WTC11 (cell line): Measurements from ENCODE around the gene MISFA. TPM values are rescaled to one million over a fixed set of nuclear protein-coding genes. Genes with fewer than 3 reads are reported as not detected.

Experiments used
- ATAC-seq: fragments of 200-7000 bp; cut with Tn5 transposase; 2 replicates; pipeline ENCODE4 v1.10.0; 2021; ENCODE audit warnings: mild to moderate bottlenecking, moderate library complexity
- CTCF ChIA-PET: fragments of 300-600 bp; sonication (Branson Sonifier 250); formaldehyde crosslinking; loops from one replicate; lab custom pipeline; 2021; ENCODE audit warnings: antibody characterized with exemption; lab: Charles Lee
- POLR2A ChIA-PET: fragments of 350-600 bp; sonication (Branson Sonifier 250); formaldehyde crosslinking; loops from one replicate; lab custom pipeline; 2021; ENCODE audit warnings: antibody characterized with exemption; lab: Charles Lee
- DNase-seq: peaks from one replicate; pipeline ENCODE4 v3.0.0; 2021; ENCODE audit warnings: low spot score
- H3K27ac Mint-ChIP-seq: 2 replicates; pipeline ENCODE4 v1.8.0; 2021; ENCODE audit warnings: mixed read lengths
- H3K27me3 Mint-ChIP-seq: 2 replicates; pipeline ENCODE4 v1.8.0; 2021; ENCODE audit warnings: low read depth, mild to moderate bottlenecking, moderate library complexity, mixed read lengths
- H3K36me3 Mint-ChIP-seq: 2 replicates; pipeline ENCODE4 v1.8.0; 2021; ENCODE audit warnings: mixed read lengths
- H3K4me1 Mint-ChIP-seq: 2 replicates; pipeline ENCODE4 v1.8.0; 2022; ENCODE audit warnings: mixed read lengths
- H3K4me3 Mint-ChIP-seq: 2 replicates; pipeline ENCODE4 v1.8.0; 2021; ENCODE audit warnings: mild to moderate bottlenecking, moderate library complexity, mixed read lengths
- H3K9me3 Mint-ChIP-seq: 2 replicates; pipeline ENCODE4 v1.8.0; 2021; ENCODE audit warnings: mixed read lengths
- ELF4 ChIP-seq: sonication (generic); formaldehyde crosslinking; IDR thresholded peaks from 2 replicates; pipeline ENCODE4 v1.8.1; 2022; ENCODE audit warnings: low read depth, mild to moderate bottlenecking, moderate library complexity, missing genetic modification reagents
- EMX1 ChIP-seq: fragments of 250-450 bp; sonication (Bioruptor Pico); IDR thresholded peaks from 2 replicates; pipeline ENCODE4 v1.8.0; 2021; ENCODE audit warnings: mild to moderate bottlenecking
- FOXP1 ChIP-seq: sonication (generic); formaldehyde crosslinking; IDR thresholded peaks from 2 replicates; pipeline ENCODE4 v1.8.0; 2022; ENCODE audit warnings: missing genetic modification reagents, mild to moderate bottlenecking, moderate library complexity, borderline replicate concordance
- GRHL2 ChIP-seq: fragments of 250-450 bp; sonication (Bioruptor Pico); IDR thresholded peaks from 2 replicates; pipeline ENCODE4 v1.8.0; 2022; ENCODE audit warnings: mild to moderate bottlenecking, moderate library complexity; ENCODE audit not compliant: insufficient replicate concordance, severe bottlenecking
- JUN ChIP-seq: sonication (generic); formaldehyde crosslinking; IDR thresholded peaks from 2 replicates; pipeline ENCODE4 v1.8.0; 2023; ENCODE audit warnings: mild to moderate bottlenecking, missing genetic modification reagents
- NFATC4 ChIP-seq: fragments of 250-450 bp; sonication (Bioruptor Pico); IDR thresholded peaks from 2 replicates; pipeline ENCODE4 v1.9.0; 2021; ENCODE audit warnings: mild to moderate bottlenecking
- OVOL2 ChIP-seq: fragments of 250-450 bp; sonication (Bioruptor Pico); IDR thresholded peaks from 2 replicates; pipeline ENCODE4 v1.9.0; 2021; ENCODE audit warnings: mild to moderate bottlenecking, borderline replicate concordance
- SP1 ChIP-seq: sonication (generic); formaldehyde crosslinking; conservative IDR thresholded peaks from 2 replicates; pipeline ENCODE4 v1.8.1; 2022; ENCODE audit warnings: missing genetic modification reagents
- TCF7 ChIP-seq: sonication (generic); formaldehyde crosslinking; IDR thresholded peaks from 2 replicates; pipeline ENCODE4 v1.8.0; 2022; ENCODE audit warnings: mild to moderate bottlenecking, low read depth, missing genetic modification reagents, moderate library complexity
- ZNF232 ChIP-seq: sonication (generic); formaldehyde crosslinking; IDR thresholded peaks from 2 replicates; pipeline ENCODE4 v1.8.0; 2022; ENCODE audit warnings: mild to moderate bottlenecking, missing genetic modification reagents
- ZNF396 ChIP-seq: fragments of 250-450 bp; sonication (Bioruptor Pico); IDR thresholded peaks from 2 replicates; pipeline ENCODE4 v1.8.0; 2021; ENCODE audit warnings: mild to moderate bottlenecking, moderate library complexity, borderline replicate concordance
- ZNF423 ChIP-seq: fragments of 250-450 bp; sonication (Bioruptor Pico); IDR thresholded peaks from 2 replicates; pipeline ENCODE4 v2.1.2; 2022; ENCODE audit warnings: mild to moderate bottlenecking, moderate library complexity
- total RNA-seq: library from RNA; stranded (reverse); gene quantifications from 3 replicates; pipeline ENCODE4 v1.2.3, GENCODE V29; 2021
- TF ChIP-seq, protein P1 (sequence below): sonication (generic); formaldehyde crosslinking; IDR thresholded peaks from 2 replicates; pipeline ENCODE4 v1.8.1; 2023; ENCODE audit warnings: mild to moderate bottlenecking, missing genetic modification reagents, moderate library complexity
- TF ChIP-seq, protein P2 (sequence below): sonication (generic); formaldehyde crosslinking; conservative IDR thresholded peaks from 2 replicates; pipeline ENCODE4 v1.8.1; 2023; ENCODE audit warnings: mild to moderate bottlenecking, low read depth, missing genetic modification reagents, moderate library complexity
- TF ChIP-seq, protein P3 (sequence below): sonication (generic); formaldehyde crosslinking; IDR thresholded peaks from 2 replicates; pipeline ENCODE4 v1.8.1; 2023; ENCODE audit warnings: mild to moderate bottlenecking, missing genetic modification reagents
- TF ChIP-seq, protein P4 (sequence below): sonication (generic); formaldehyde crosslinking; conservative IDR thresholded peaks from 2 replicates; pipeline ENCODE4 v1.8.1; 2022; ENCODE audit warnings: mild to moderate bottlenecking, missing genetic modification reagents
- TF ChIP-seq, protein P5 (sequence below): sonication (generic); formaldehyde crosslinking; IDR thresholded peaks from 2 replicates; pipeline ENCODE4 v1.8.0; 2022; ENCODE audit warnings: mild to moderate bottlenecking, missing genetic modification reagents

MISFA gene
- total RNA-seq, 1 experiment from 2014 or later, result 3.2 TPM

DNA sequence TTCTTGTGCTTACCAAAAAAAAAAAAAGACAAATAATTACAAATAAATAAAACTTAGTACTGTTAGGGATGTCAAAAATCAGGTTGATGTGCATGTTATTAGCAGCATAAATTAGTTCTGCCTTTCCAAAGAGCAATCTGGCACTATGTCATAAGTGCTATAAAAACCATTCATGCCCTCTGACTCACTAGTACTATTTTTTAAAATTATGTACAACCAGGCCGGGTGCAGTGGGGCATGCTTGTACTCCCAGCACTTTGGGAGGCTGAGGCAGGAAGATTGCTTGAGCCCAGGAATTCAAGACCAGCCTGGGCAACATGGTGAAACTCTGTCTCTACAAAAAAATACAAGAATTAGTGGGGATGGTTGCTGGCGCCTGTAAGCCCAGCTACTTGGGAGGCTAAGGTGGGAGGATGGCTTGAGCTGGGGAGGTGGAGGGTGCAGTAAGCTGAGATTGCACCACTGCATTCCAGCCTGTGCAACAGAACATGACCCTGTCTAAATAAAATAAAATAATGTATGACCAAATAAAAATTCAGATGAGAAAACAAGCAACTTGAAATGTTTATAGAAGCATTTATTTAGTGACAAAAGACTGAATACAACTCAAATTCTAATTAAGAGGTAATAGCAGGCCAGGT is 36.4 kb upstream of the MISFA start:
- CTCF ChIA-PET, result no interaction called here

DNA sequence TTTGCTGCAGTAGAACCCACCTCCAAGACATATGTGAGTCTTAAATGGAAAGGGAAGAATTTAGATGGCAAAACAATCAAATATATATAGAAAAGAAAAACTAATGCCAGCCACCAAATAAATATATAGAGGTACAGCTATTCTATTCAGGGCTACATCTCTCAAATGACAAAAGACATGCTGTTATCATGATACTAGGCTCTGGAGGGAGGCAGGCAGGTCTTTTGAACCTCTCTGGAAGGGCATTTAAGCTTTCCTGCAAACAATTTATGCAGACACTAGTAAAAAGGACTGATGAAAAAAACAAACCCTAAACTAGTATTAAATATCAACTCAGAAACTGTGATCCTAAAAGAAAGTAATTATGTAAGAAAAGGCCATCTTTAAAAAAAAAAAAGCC is 35.4 kb upstream of the MISFA start:
- Mint-ChIP-seq H3K4me1 (peaks cover 3% of the 10 kb centered on the region; the same call in 1 of the 2 replicates), H3K36me3 (no peaks in the 10 kb centered on the region), H3K27ac (no peak overlapping the region), H3K4me3 (no peak overlapping the region), H3K27me3 (no peaks in the 10 kb centered on the region), H3K9me3 (no peaks in the 10 kb centered on the region)
- TF ChIP-seq, protein P1, sequence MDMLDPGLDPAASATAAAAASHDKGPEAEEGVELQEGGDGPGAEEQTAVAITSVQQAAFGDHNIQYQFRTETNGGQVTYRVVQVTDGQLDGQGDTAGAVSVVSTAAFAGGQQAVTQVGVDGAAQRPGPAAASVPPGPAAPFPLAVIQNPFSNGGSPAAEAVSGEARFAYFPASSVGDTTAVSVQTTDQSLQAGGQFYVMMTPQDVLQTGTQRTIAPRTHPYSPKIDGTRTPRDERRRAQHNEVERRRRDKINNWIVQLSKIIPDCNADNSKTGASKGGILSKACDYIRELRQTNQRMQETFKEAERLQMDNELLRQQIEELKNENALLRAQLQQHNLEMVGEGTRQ, result no peak
- TF ChIP-seq ZNF423 (CRISPR knock-in tag), result no peak
- TF ChIP-seq, protein P2, sequence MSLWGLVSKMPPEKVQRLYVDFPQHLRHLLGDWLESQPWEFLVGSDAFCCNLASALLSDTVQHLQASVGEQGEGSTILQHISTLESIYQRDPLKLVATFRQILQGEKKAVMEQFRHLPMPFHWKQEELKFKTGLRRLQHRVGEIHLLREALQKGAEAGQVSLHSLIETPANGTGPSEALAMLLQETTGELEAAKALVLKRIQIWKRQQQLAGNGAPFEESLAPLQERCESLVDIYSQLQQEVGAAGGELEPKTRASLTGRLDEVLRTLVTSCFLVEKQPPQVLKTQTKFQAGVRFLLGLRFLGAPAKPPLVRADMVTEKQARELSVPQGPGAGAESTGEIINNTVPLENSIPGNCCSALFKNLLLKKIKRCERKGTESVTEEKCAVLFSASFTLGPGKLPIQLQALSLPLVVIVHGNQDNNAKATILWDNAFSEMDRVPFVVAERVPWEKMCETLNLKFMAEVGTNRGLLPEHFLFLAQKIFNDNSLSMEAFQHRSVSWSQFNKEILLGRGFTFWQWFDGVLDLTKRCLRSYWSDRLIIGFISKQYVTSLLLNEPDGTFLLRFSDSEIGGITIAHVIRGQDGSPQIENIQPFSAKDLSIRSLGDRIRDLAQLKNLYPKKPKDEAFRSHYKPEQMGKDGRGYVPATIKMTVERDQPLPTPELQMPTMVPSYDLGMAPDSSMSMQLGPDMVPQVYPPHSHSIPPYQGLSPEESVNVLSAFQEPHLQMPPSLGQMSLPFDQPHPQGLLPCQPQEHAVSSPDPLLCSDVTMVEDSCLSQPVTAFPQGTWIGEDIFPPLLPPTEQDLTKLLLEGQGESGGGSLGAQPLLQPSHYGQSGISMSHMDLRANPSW (CRISPR knock-in tag), result no peak
- ChIA-PET POLR2A (no interaction called here), CTCF (interaction anchor here (0.7 to 1.7 kb wide), 4 partner anchors 24 to 320 kb away, joined by 3 to 7 read pairs (median 3); no protein-coding TSS in a partner anchor)
- DNase-seq (no peak), ATAC-seq (peak; percentile 60; the same call in 1 of the 2 replicates)

More for the DNA sequence above, 36.4 kb upstream of the MISFA start:
- DNase-seq (no peak), ATAC-seq (no peak)
- POLR2A ChIA-PET, result no interaction called here
- Mint-ChIP-seq H3K27ac (0 out of 2 replicates have a peak overlapping the region, but pooled peaks have one; percentile 15), H3K4me1 (peaks cover 3% of the 10 kb centered on the region; the same call in 1 of the 2 replicates), H3K36me3 (no peaks in the 10 kb centered on the region), H3K27me3 (no peaks in the 10 kb centered on the region), H3K4me3 (no peak overlapping the region), H3K9me3 (no peaks in the 10 kb centered on the region)
- TF ChIP-seq ZNF232 (CRISPR knock-in tag) (no peak), SP1 (CRISPR knock-in tag) (no peak), NFATC4 (CRISPR knock-in tag) (no peak), ELF4 (CRISPR knock-in tag) (no peak), OVOL2 (CRISPR knock-in tag) (no peak)
- TF ChIP-seq, protein P3, sequence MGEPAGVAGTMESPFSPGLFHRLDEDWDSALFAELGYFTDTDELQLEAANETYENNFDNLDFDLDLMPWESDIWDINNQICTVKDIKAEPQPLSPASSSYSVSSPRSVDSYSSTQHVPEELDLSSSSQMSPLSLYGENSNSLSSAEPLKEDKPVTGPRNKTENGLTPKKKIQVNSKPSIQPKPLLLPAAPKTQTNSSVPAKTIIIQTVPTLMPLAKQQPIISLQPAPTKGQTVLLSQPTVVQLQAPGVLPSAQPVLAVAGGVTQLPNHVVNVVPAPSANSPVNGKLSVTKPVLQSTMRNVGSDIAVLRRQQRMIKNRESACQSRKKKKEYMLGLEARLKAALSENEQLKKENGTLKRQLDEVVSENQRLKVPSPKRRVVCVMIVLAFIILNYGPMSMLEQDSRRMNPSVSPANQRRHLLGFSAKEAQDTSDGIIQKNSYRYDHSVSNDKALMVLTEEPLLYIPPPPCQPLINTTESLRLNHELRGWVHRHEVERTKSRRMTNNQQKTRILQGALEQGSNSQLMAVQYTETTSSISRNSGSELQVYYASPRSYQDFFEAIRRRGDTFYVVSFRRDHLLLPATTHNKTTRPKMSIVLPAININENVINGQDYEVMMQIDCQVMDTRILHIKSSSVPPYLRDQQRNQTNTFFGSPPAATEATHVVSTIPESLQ, result no peak
- TF ChIP-seq, protein P4, sequence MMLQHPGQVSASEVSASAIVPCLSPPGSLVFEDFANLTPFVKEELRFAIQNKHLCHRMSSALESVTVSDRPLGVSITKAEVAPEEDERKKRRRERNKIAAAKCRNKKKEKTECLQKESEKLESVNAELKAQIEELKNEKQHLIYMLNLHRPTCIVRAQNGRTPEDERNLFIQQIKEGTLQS (CRISPR knock-in tag), result no peak

DNA sequence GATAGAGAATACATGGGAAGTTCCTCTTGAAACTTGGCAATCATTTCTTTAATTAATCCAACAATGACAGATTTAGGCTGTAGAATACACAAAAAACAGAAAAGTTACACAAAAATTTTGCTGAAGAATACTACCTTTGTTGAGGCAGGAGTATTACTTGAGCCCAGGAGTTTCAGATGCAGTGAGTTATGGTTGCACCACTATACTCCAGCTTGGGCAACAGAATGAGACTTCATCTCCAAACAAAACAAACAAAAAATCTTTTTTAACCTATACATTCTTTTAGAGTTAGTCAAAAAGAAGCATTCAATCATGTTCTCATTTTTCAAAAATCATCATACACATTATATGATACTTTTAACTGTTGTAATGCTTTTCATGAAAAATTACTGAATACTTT is 33.2 kb upstream of the MISFA start:
- no peak overlapping the region for H3K27ac Mint-ChIP-seq

More for the DNA sequence above, 33.2 kb upstream of the MISFA start:
- H3K4me3 Mint-ChIP-seq, result no peak overlapping the region
- H3K27me3 Mint-ChIP-seq, result no peaks in the 10 kb centered on the region
- ChIA-PET POLR2A (no interaction called here), CTCF (no interaction called here)
- H3K9me3 Mint-ChIP-seq, result no peaks in the 10 kb centered on the region
- TF ChIP-seq JUN (CRISPR knock-in tag), result no peak
- no peak for TF ChIP-seq FOXP1 (CRISPR knock-in tag)
- TF ChIP-seq TCF7 (CRISPR knock-in tag), result no peak
- no peak for TF ChIP-seq EMX1
- no peak for TF ChIP-seq ZNF232 (CRISPR knock-in tag)
- TF ChIP-seq, protein P5, sequence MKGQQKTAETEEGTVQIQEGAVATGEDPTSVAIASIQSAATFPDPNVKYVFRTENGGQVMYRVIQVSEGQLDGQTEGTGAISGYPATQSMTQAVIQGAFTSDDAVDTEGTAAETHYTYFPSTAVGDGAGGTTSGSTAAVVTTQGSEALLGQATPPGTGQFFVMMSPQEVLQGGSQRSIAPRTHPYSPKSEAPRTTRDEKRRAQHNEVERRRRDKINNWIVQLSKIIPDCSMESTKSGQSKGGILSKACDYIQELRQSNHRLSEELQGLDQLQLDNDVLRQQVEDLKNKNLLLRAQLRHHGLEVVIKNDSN (CRISPR knock-in tag), result no peak
- no peak for TF ChIP-seq GRHL2 (CRISPR knock-in tag)
- TF ChIP-seq ZNF396 (CRISPR knock-in tag), result no peak
- TF ChIP-seq NFATC4 (CRISPR knock-in tag), result no peak
- TF ChIP-seq OVOL2 (CRISPR knock-in tag), result no peak
- DNase-seq (no peak), ATAC-seq (no peak)
- H3K4me1 Mint-ChIP-seq, result peaks cover 3% of the 10 kb centered on the region; the same call in 1 of the 2 replicates
- no peaks in the 10 kb centered on the region for H3K36me3 Mint-ChIP-seq
